Activated effector memory CD4-positive, alpha-beta T cell treated with anti-CD3 and anti-CD28 coated beads, Interleukin-2, amount 50 U/mL, for 16 hours (primary cell): Measurements from ENCODE around the gene SCAF8.

Source experiments
- DNase-seq: peaks from one replicate; pipeline ENCODE4 v3.0.0-alpha.2; 2020

Gene SCAF8

GRCh38 chr6:154840363-154840762 is 107.1 kb downstream of the SCAF8 start:
- no peak for DNase-seq

DNA sequence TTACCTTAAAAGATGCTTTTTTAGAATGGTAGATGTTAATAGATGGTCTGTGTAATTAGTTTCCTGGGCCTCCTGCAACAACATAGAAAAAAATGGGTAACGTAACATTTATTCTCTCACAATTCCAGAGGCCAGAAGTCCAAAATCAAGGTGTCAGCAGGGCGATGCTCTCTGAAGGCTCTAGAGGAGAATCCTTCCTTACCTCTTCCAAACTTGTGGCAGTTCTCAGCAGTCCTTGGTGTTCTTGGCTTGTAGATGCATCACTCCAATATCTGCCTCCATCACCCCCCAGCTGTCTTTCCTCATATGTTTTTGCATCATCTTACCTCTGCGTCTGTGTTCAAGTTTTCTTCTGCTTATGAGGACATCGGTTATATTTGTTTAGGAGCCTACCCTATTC is 107.9 kb downstream of the SCAF8 start:
- no peak for DNase-seq

GRCh38 chr6:154842833-154843232 is 109.6 kb downstream of the SCAF8 start:
- no peak for DNase-seq

GRCh38 chr6:154847318-154847717 is 114.1 kb downstream of the SCAF8 start:
- no peak for DNase-seq

DNA sequence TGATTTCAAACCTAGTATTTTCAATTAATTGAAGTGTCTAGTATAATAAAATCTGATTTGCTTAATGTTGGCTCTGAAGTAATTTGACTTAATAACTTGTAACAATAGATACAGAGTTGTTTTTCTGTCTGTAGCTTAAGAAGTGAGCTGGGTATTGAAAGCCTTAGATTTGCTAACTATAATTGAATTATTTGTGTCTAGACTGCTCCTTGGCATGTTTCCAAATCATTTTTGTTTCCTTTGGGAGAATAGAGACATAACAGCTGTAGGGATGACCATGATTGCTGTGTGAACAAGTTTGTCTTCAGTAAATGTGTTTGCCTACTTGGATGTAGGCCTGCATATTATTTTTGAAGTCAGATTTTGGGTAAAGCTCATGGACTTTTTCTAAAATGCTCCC is 115.4 kb downstream of the SCAF8 start:
- no peak for DNase-seq

- DNase-seq, result no peak
Observed at GRCh38 chr6:154849475-154849874, 116.3 kb downstream of the SCAF8 start.

- no peak for DNase-seq
Observed at GRCh38 chr6:154852687-154853086, 119.5 kb downstream of the SCAF8 start.

GRCh38 chr6:154857529-154857928 is 124.3 kb downstream of the SCAF8 start:
- no peak for DNase-seq

- no peak for DNase-seq
Observed at GRCh38 chr6:154861825-154862224, 128.6 kb downstream of the SCAF8 start.

- no peak for DNase-seq
Observed at GRCh38 chr6:154862536-154862935, 129.3 kb downstream of the SCAF8 start.

DNA sequence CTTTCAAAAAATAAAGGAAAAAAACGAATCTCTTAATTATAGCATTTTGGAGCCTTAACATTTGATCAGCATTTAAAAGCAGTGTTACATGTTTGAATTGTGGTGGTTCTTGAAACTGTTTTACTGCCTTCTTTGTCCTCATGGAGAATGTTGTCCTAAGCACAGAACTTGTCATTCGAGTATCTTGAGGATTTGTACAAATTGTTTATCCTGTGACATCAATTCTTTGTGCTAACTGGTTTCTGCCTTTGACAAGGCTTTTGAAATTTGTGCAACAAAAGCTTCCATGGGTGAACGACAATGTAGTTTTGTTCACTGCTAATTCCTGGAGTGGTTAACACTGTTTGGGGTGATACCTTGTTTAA is 130.8 kb downstream of the SCAF8 start:
- no peak for DNase-seq

DNA sequence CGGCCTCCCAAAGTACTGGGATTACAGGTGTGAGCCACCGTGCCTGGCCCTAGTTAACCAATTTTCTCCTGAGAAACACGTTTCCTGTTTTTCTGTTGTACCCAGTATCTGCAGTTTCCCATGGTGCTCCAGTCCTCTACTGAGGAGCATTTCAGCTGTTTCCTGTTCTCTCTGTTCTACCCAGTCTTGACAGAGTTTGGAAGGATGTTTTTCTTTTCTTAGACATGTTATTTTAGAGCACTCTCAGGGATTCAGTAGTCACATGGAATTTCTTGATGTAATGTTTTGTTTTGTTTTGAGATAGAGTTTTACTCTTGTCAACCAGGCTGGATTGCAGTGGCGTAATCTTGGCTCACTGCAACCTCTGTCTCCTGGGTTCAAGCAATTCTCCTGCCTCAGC is 132.1 kb downstream of the SCAF8 start:
- DNase-seq, result no peak

- no peak for DNase-seq
Observed at GRCh38 chr6:154868143-154868594, 135.0 kb downstream of the SCAF8 start.

GRCh38 chr6:154872542-154873114 is 139.4 kb downstream of the SCAF8 start:
- no peak for DNase-seq

GRCh38 chr6:154873546-154873945 is 140.3 kb downstream of the SCAF8 start:
- DNase-seq, result no peak

DNA sequence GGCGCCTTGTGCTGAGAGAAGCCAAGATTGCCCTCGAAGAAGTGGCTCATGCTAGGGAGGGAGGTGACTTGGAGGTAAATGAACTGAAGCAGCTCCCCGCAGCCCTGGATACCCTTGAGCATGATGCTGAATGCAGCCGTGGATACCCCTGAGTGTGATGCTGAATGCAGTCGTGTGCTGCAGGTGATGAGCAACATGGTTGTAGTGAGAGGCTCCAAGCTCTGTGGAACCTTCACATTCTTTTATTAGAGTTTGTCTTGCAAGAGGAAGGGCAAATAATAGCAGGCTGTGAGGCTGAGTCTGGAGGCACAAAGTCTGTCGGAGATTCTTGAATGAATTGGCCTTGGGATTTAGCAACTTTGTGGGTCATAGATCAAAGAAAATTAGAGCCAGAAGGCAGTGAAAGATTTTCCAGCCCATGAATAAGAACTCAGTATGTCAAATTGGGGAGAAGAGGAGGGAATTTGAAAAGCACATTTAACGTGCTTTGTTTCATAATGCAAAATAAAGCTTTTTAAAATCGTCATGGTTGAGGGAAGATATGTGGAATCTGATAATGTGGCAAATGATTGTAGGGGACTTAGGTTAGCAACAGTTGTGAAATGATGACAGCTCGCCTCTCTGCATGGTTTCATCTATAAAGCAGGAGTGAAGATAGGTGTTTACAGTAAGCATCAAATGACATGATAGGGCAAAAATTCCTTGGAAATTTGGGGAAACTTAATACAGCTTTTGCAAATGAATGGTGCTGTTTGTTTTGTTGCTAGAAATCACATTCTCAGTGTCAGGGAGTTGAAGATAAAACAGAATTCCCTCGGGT is 141.8 kb downstream of the SCAF8 start:
- DNase-seq, result no peak

GRCh38 chr6:154876486-154877280 is 143.5 kb downstream of the SCAF8 start:
- no peak for DNase-seq

- no peak for DNase-seq
Observed at GRCh38 chr6:154878871-154879491, 145.8 kb downstream of the SCAF8 start.

GRCh38 chr6:154882107-154882506 is 148.9 kb downstream of the SCAF8 start:
- no peak for DNase-seq
